Endothelial cell of umbilical vein (primary cell): ENCODE data around the gene CIAO3. TPM values are rescaled to one million over a fixed set of nuclear protein-coding genes. Genes with fewer than 3 reads are reported as not detected.

Experiments used
- BruUV-seq: library from RNA; stranded (reverse); fragments of 400-500 nt; replicated peaks from 2 replicates; lab custom pipeline; 2021; lab: Mats Ljungman, UMichigan
- CTCF ChIA-PET: fragments of 300-600, 350-600 bp; sonication (Branson Sonifier 250); formaldehyde crosslinking; loops from one replicate; lab custom pipeline; 2021; ENCODE audit warnings: antibody characterized with exemption, inconsistent platforms; lab: Charles Lee
- POLR2A ChIA-PET: fragments of 300-600, 350-600 bp; sonication (Branson Sonifier 250); formaldehyde crosslinking; loops from one replicate; lab custom pipeline; 2021; ENCODE audit warnings: antibody characterized with exemption, inconsistent platforms; lab: Charles Lee
- DNase-seq: peaks from one replicate; pipeline ENCODE4 v3.0.0-alpha.2; 2011; ENCODE audit warnings: low read depth, low spot score
- FAIRE-seq: peaks from 2 replicates; lab custom pipeline; 2011; peaks lifted over from hg19 to GRCh38; lab: Jason Lieb, UNC
- H2AFZ ChIP-seq: 2 replicates; pipeline ENCODE4 v1.6.0; 2012; ENCODE audit warnings: low read depth, low read length, control low read depth, inconsistent platforms
- H3K27ac ChIP-seq: 2 replicates; pipeline ENCODE4 v1.5.1; 2011; ENCODE audit warnings: low read depth, mild to moderate bottlenecking, control low read depth, low read length, moderate library complexity; ENCODE audit not compliant: insufficient read depth
- H3K27me3 ChIP-seq, 2 experiments: 2 replicates each; pipeline versions ENCODE4 v1.6.0 to v1.6.1; 2011; ENCODE audit warnings: low read length in 2 of 2, mixed read lengths in 1 of 2; ENCODE audit not compliant: control insufficient read depth in 2 of 2, insufficient read depth in 2 of 2
- H3K36me3 ChIP-seq, 2 experiments: 2 replicates in 1 of 2; 3 replicates in 1 of 2; pipeline ENCODE4 v1.5.1; 2011; ENCODE audit warnings: low read length in 2 of 2, mild to moderate bottlenecking in 1 of 2, moderate library complexity in 1 of 2; ENCODE audit not compliant: control insufficient read depth in 2 of 2, insufficient read depth in 2 of 2; ENCODE audit errors: extremely low read depth in 1 of 2
- H3K4me1 ChIP-seq: 3 replicates; pipeline ENCODE4 v1.5.1; 2011; ENCODE audit warnings: mild to moderate bottlenecking, low read length; ENCODE audit not compliant: control insufficient read depth, insufficient read depth; ENCODE audit errors: extremely low read depth
- H3K4me2 ChIP-seq: 2 replicates; pipeline ENCODE4 v1.6.1; 2011; ENCODE audit warnings: low read length, control low read depth, mixed read lengths; ENCODE audit not compliant: insufficient read depth
- H3K4me3 ChIP-seq, 3 experiments: fragments of 200-600 bp in 1 of 3; sonication (generic), shearing (Covaris generic) in 1 of 3; replicated peaks in 1 of 3; 2 replicates each; pipeline ENCODE4 v1.5.1; 2011 to 2016; ENCODE audit warnings: control low read depth in 3 of 3, low read length in 3 of 3, mild to moderate bottlenecking in 2 of 3, inconsistent platforms in 1 of 3, low read depth in 1 of 3, moderate library complexity in 1 of 3; ENCODE audit not compliant: insufficient read depth in 1 of 3
- H3K79me2 ChIP-seq: 2 replicates; pipeline ENCODE4 v1.6.0; 2012; ENCODE audit warnings: low read length, inconsistent platforms; ENCODE audit not compliant: control insufficient read depth, insufficient read depth
- H3K9ac ChIP-seq: replicated peaks from 2 replicates; pipeline ENCODE3; 2011; ENCODE audit warnings: low read length, control low read depth; ENCODE audit not compliant: insufficient read depth; ENCODE audit errors: extremely low read depth
- H3K9me1 ChIP-seq: replicated peaks from 3 replicates; pipeline ENCODE4 v1.6.0; 2011; ENCODE audit warnings: mild to moderate bottlenecking, low read length; ENCODE audit not compliant: control insufficient read depth, insufficient read depth; ENCODE audit errors: extremely low read depth
- H3K9me3 ChIP-seq: replicated peaks from 2 replicates; pipeline ENCODE4 v1.5.1; 2012; ENCODE audit warnings: low read length, inconsistent platforms; ENCODE audit not compliant: control insufficient read depth, insufficient read depth
- H4K20me1 ChIP-seq: replicated peaks from 2 replicates; pipeline ENCODE3; 2011; ENCODE audit warnings: mild to moderate bottlenecking, low read length; ENCODE audit not compliant: control insufficient read depth, insufficient read depth; ENCODE audit errors: extremely low read depth
- CTCF ChIP-seq, 2 donors: IDR thresholded peaks; 1 replicate in 1 of 2; 2 replicates in 1 of 2; pipeline ENCODE4 v1.5.1; 2011; ENCODE audit warnings: low read length in 2 of 2, mild to moderate bottlenecking in 2 of 2, moderate library complexity in 2 of 2, control low read depth in 1 of 2, inconsistent platforms in 1 of 2, low read depth in 1 of 2; ENCODE audit not compliant: insufficient read depth in 1 of 2; ENCODE audit errors: extremely low read depth in 1 of 2
- EZH2 ChIP-seq: IDR thresholded peaks from 2 replicates; pipeline ENCODE4 v1.6.1; 2012; ENCODE audit warnings: borderline replicate concordance, low read depth, mild to moderate bottlenecking, moderate library complexity, low read length, inconsistent platforms; ENCODE audit not compliant: severe bottlenecking
- FOS ChIP-seq: IDR thresholded peaks from 2 replicates; pipeline ENCODE4 v1.6.1; 2011; ENCODE audit warnings: mild to moderate bottlenecking, low read length, moderate library complexity, borderline replicate concordance; ENCODE audit not compliant: insufficient read depth
- GATA2 ChIP-seq: IDR thresholded peaks from 2 replicates; pipeline ENCODE4 v1.7.0; 2011; ENCODE audit warnings: low read depth, mild to moderate bottlenecking, moderate library complexity, mixed read lengths, low read length; ENCODE audit not compliant: insufficient read length, insufficient read depth
- JUN ChIP-seq: IDR thresholded peaks from 2 replicates; pipeline ENCODE4 v1.6.1; 2011; ENCODE audit warnings: borderline replicate concordance, low read depth; ENCODE audit not compliant: insufficient read length, insufficient read depth
- MYC ChIP-seq: IDR thresholded peaks from one replicate; pipeline ENCODE4 v1.6.1; 2011; ENCODE audit warnings: mild to moderate bottlenecking, low read depth, low read length
- POLR2A ChIP-seq: IDR thresholded peaks from 2 replicates; pipeline ENCODE4 v1.6.1; 2012; ENCODE audit warnings: low read depth, mild to moderate bottlenecking, control low read depth, low read length
- POLR2AphosphoS5 ChIP-seq: IDR thresholded peaks from 2 replicates; pipeline ENCODE4 v1.6.1; 2012; ENCODE audit warnings: low read depth, mild to moderate bottlenecking, control low read depth, low read length, moderate library complexity; ENCODE audit not compliant: insufficient read depth
- dilution Hi-C: fragments of 300-500 bp; cut with MboI; formaldehyde crosslinking; loops from one replicate; pipeline ENCODE4 v1.15.0; 2019; ENCODE audit warnings: low sequenced_read_pairs; ENCODE audit not compliant: extremely low pct_ligation_motif_present
- intact Hi-C: fragments of 100-400 bp; cut with micrococcal nuclease; formaldehyde crosslinking; loops from one replicate; pipeline ENCODE4 v1.10.0; 2022
- polyA plus RNA-seq, 4 experiments: library from polyadenylated mRNA; depleted of rRNA in 3 of 4; stranded (reverse) in 3 of 4; unstranded in 1 of 4; fragments of >200 nt; gene quantifications; 2 replicates each; pipeline versions ENCODE4 v1.2.1 to v1.2.3, GENCODE V29; 2011 to 2012; ENCODE audit warnings: missing spikeins in 1 of 4
- total RNA-seq: library from RNA; stranded (reverse); gene quantifications from 2 replicates; pipeline ENCODE4 v1.2.3, GENCODE V29; 2021
- TF ChIP-seq, protein P1 (sequence below): IDR thresholded peaks from 2 replicates; pipeline ENCODE4 v1.6.1; 2011; ENCODE audit not compliant: insufficient read depth, insufficient read length

Gene CIAO3
- total and polyA plus RNA-seq, 2 donors (not counting 3 experiments of a cell fraction or from before 2014, with no cell fraction given): 23.1 to 33.8 TPM

GRCh38 chr16:760545-761343 is 19.9 kb upstream of the CIAO3 start, which contains the start of gene MSLN:
TSS of gene MSLN (plus strand) at chr16:760734. CDS start at chr16:762681, 1,947 bp downstream.
- POLR2A ChIA-PET: no interaction called here
- no TSS peak for BruUV-seq

DNA sequence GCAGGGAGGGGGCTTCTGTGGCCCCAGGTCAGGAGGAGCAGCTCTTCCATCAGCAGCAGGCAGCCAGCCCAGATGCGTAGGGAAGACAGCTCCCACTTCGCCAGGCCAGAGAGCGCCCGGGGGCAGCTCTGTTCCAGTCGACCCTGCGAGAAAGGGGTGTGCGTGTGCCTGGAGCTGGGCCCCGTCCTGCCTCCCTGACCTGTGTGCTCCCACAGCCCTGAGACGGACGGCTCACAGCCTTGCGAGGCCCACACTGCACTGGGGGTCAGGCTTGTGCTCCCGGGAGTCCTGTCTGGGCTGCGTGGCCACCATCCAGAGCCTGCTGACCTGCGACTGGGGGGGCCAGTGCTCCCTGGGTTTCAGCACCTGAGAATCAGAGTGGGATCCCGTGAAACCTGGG is 19.3 kb upstream of the CIAO3 start:
- ChIA-PET CTCF (interaction anchor here (0.8 to 1.0 kb wide), 2 partner anchors 11 to 297 kb away, joined by 4 read pairs; no protein-coding TSS in a partner anchor), POLR2A (no interaction called here)
- intact Hi-C loops (no loop called here), dilution Hi-C loops (no loop called here)
- H3K27ac ChIP-seq: no peak overlapping the region
- H3K9me3 ChIP-seq: no peaks in the 10 kb centered on the region
- no peaks in the 10 kb centered on the region for H3K9me1 ChIP-seq
- no peak overlapping the region for H3K4me2 ChIP-seq
- no peaks in the 10 kb centered on the region for H3K79me2 ChIP-seq
- FAIRE-seq (no peak), DNase-seq (no peak)
- no peaks in the 10 kb centered on the region for H3K36me3 ChIP-seq
- no peak overlapping the region for H2AFZ ChIP-seq
- H3K9ac ChIP-seq: no peak overlapping the region
- no peak overlapping the region for H3K4me3 ChIP-seq
- TF ChIP-seq POLR2AphosphoS5 (no peak), EZH2 (no peak), GATA2 (no peak), POLR2A (no peak), JUN (no peak), FOS (no peak), CTCF (IDR thresholded peaks at IDR 0.05; ENCODE audit: extremely low read depth in 1 of 2, insufficient read depth in 1 of 2, low read depth in 1 of 2, low read length in 2 of 2) (no peak), MYC (no peak)
- TF ChIP-seq, protein P1, sequence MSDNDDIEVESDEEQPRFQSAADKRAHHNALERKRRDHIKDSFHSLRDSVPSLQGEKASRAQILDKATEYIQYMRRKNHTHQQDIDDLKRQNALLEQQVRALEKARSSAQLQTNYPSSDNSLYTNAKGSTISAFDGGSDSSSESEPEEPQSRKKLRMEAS: no peak
- H3K4me1 ChIP-seq: no peaks in the 10 kb centered on the region
- no TSS peak for BruUV-seq
- no peaks in the 10 kb centered on the region for H4K20me1 ChIP-seq
- H3K27me3 ChIP-seq: peaks cover 0 to 1% of the 10 kb centered on the region in 2 experiments

More at GRCh38 chr16:760545-761343, 19.9 kb upstream of the CIAO3 start, which contains the start of gene MSLN:
- H3K36me3 ChIP-seq: no peaks in the 10 kb centered on the region
- H2AFZ ChIP-seq: no peak within 1 kb of the TSS
- DNase-seq: no peak
- no peak within 1 kb of the TSS for H3K9ac ChIP-seq
- no peak for FAIRE-seq
- no peak within 1 kb of the TSS for H3K27ac ChIP-seq
- dilution Hi-C loops: no loop called here
- no peaks in the 10 kb centered on the region for H3K4me1 ChIP-seq
- TF ChIP-seq JUN (no peak), FOS (no peak), GATA2 (no peak), POLR2AphosphoS5 (no peak), POLR2A (no peak)
- no peaks in the 10 kb centered on the region for H3K9me3 ChIP-seq
- no peak within 1 kb of the TSS for H3K4me3 ChIP-seq
- H4K20me1 ChIP-seq: no peaks in the 10 kb centered on the region
- no peak within 1 kb of the TSS for H3K4me2 ChIP-seq
- H3K27me3 ChIP-seq: peaks cover 0 to 1% of the 10 kb centered on the region in 2 experiments
- intact Hi-C loops: no loop called here
- no peaks in the 10 kb centered on the region for H3K79me2 ChIP-seq
- no peaks in the 10 kb centered on the region for H3K9me1 ChIP-seq
- CTCF ChIA-PET: interaction anchor here (1.0 to 1.3 kb wide), 2 partner anchors 12 to 28 kb away, joined by 3 to 4 read pairs; no protein-coding TSS in a partner anchor
